A549 (cell line): ENCODE results near the gene REP15. TPM values are rescaled to one million over a fixed set of nuclear protein-coding genes. Genes with fewer than 3 reads are reported as not detected.
"Not testable (repeated sequence)": the region's sequence is repeated elsewhere in the genome, so short reads cannot be mapped to it uniquely, and the experiment has no call there.

Experiments
- ATAC-seq, 2 experiments: fragments of 200-7000 bp in 1 of 2; fragments of >200 bp in 1 of 2; cut with Nextera tagmentation in 1 of 2; cut with Tn5 transposase in 1 of 2; 3 replicates each; pipeline versions ENCODE4 v1.8.0 to v1.9.1; 2018 to 2020; ENCODE audit warnings: mild to moderate bottlenecking in 1 of 2, moderate library complexity in 1 of 2
- CTCF ChIA-PET: fragments of 300-600 bp; sonication (Branson Sonifier 250); formaldehyde crosslinking; extraction: SDS; loops from one replicate; lab custom pipeline; 2021; ENCODE audit warnings: antibody characterized with exemption, inconsistent platforms; lab: Yijun Ruan, JAX
- POLR2A ChIA-PET: fragments of 350-600 bp; formaldehyde crosslinking; extraction: SDS; loops from one replicate; lab custom pipeline; 2021; ENCODE audit warnings: antibody characterized with exemption, inconsistent platforms; lab: Yijun Ruan, JAX
- DNase-seq, 2 experiments: peaks; one replicate each; pipeline versions ENCODE4 v3.0.0 to v3.0.0-alpha.2; 2011 to 2016; ENCODE audit warnings: low read depth in 1 of 2, low spot score in 1 of 2
- FAIRE-seq: peaks from 2 replicates; lab custom pipeline; 2011; peaks lifted over from hg19 to GRCh38; lab: Jason Lieb, UNC
- H3K27ac ChIP-seq, 2 experiments: fragments of >200 bp; sonication (Bioruptor Twin); formaldehyde crosslinking; 3 replicates each; pipeline ENCODE4 v1.5.1; 2016 to 2017
- H3K4me1 ChIP-seq: fragments of >200 bp; sonication (Bioruptor Twin); formaldehyde crosslinking; 3 replicates; pipeline ENCODE4 v1.6.1; 2016
- H3K4me2 ChIP-seq: fragments of >200 bp; sonication (Bioruptor Twin); formaldehyde crosslinking; 3 replicates; pipeline ENCODE4 v1.6.1; 2016
- H3K4me3 ChIP-seq: fragments of >200 bp; sonication (Bioruptor Twin); formaldehyde crosslinking; 3 replicates; pipeline ENCODE4 v1.5.1; 2016
- H3K9me3 ChIP-seq: fragments of >200 bp; sonication (Bioruptor Twin); formaldehyde crosslinking; 3 replicates; pipeline ENCODE4 v1.6.1; 2016
- HOXB13 ChIP-seq: fragments of 250-450 bp; sonication (Bioruptor Pico); IDR thresholded peaks from 2 replicates; pipeline ENCODE4 v1.5.0; 2020; ENCODE audit warnings: low read depth, mild to moderate bottlenecking, moderate library complexity
- MAFK ChIP-seq: fragments of 450-650 bp; IDR thresholded peaks from 2 replicates; pipeline ENCODE4 v1.6.1; 2014; ENCODE audit not compliant: partially characterized antibody
- RCOR1 ChIP-seq: fragments of 150-350 bp; IDR thresholded peaks from 2 replicates; pipeline ENCODE4 v1.6.1; 2014; ENCODE audit warnings: antibody characterized with exemption, low read length, low read depth
- TP53 ChIP-seq: fragments of 250-450 bp; sonication (Bioruptor Pico); IDR thresholded peaks from 2 replicates; pipeline ENCODE4 v1.5.0; 2021; ENCODE audit warnings: mild to moderate bottlenecking, moderate library complexity
- ZFP36 ChIP-seq: fragments of 450-650 bp; IDR thresholded peaks from 2 replicates; pipeline ENCODE4 v1.6.1; 2014; ENCODE audit warnings: borderline replicate concordance; ENCODE audit not compliant: partially characterized antibody
- WGBS: methylation state at CpG from one replicate; pipeline ENCODE4 v1.1.6; 2017; ENCODE audit errors: missing lambda C conversion rate; 5-methylcytosine and 5-hydroxymethylcytosine counted together
- polyA plus RNA-seq, 4 experiments: library from polyadenylated mRNA; depleted of rRNA in 3 of 4; stranded (reverse); fragments of >200 nt; fragmentation: RNase III in 1 of 4; extraction: RNeasy Plus Mini Kit Qiagen cat#74134 plus additional on column Dnase treatment in 1 of 4; gene quantifications; 2 replicates in 3 of 4; 3 replicates in 1 of 4; pipeline ENCODE4 v1.2.3, GENCODE V29; 2011 to 2017

The REP15 gene
- polyA plus RNA-seq, 2 of the 4 experiments (the other 2 are of a cell fraction), result 0.34 to 0.81 TPM

DNA sequence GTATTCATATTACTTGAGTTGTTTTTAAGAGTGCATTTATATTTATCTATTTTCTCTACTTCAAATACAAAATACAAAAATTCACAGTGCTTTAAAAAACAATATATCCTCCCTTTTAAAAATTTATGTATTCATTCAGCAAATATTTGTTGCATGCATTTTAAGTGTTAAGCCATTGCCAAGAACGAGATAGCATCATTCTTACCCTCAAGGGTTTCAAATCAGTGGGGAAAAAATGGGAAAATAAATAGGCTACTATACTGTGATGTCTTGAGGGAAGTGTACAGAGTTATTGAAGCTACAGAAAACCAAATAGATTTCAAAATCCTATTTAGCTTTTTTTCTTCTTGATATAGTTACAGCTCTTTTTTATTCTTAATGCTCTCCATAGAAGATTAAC is 37.5 kb downstream of the REP15 start (continued):
- TF ChIP-seq TP53, result no peak

DNA sequence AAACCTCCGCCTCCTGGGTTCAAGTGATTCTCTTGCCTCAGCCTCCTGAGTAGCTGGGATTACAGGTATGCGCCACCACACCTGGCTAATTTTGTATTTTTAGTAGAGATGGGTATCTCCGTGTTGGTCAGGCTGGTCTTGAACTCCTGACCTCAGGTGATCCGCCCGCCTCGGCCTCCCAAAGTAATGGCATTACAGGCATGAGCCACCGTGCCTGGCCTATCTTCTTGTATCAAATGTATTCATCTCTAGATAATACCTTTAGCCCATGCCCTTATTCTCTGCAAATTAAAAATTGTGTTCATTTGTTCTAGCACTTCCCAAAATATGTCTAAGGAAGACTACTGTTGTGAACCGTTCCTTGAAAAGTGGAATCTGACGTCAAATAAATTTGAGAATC is 38.1 kb downstream of the REP15 start:
- ATAC-seq, POLR2A ChIA-PET: not testable (repeated sequence)

DNA sequence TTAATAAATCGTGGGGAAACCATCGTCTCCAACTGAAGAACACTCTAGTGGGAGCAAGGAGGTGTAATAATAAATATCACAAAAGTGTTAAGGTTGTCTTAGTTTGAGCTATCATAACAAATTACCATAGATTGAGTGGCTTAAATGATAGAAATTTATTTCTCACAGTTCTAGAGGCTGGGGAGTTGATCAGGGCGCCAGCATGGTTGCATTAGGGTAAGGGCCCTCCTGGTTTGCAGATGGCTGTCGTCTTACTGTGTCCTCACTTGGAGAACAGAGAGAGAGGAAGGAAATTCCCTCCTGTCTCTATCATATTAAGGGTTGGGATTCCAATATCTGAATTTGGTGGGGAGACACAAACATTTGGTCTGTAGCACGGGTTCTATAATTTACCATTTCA is 47.4 kb downstream of the REP15 start:
- FAIRE-seq, result no peak
- TF ChIP-seq MAFK, result no peak
- TF ChIP-seq ZFP36, result no peak
- TF ChIP-seq HOXB13 (CRISPR knock-in tag), result no peak
- TF ChIP-seq RCOR1, result no peak
- H3K4me1 ChIP-seq, result peaks cover 29% of the 10 kb centered on the region
- no peak overlapping the region for H3K27ac ChIP-seq
- POLR2A ChIA-PET, result no interaction called here
- DNase-seq, result no peak
- 93% methylated on average over 5 of the region's 5 CpGs for WGBS
- no peak overlapping the region for H3K4me2 ChIP-seq
- no peak for ATAC-seq
- H3K9me3 ChIP-seq, result no peaks in the 10 kb centered on the region
- CTCF ChIA-PET, result no interaction called here
- H3K4me3 ChIP-seq, result no peak overlapping the region

More for the DNA sequence above, 38.1 kb downstream of the REP15 start:
- CTCF ChIA-PET, result interaction anchor here (0.6 to 3.6 kb wide), 7 partner anchors 7 to 1138 kb away, joined by 3 to 22 read pairs (median 7); partner anchors contain the start of gene CCDC91
- WGBS, result 93% methylated on average over 9 of the region's 9 CpGs
- DNase-seq, H3K4me1 ChIP-seq, FAIRE-seq, H3K27ac ChIP-seq, H3K4me3 ChIP-seq, H3K9me3 ChIP-seq, H3K4me2 ChIP-seq: not testable (repeated sequence)

GRCh38 chr12:27745734-27746133 is 49.5 kb downstream of the REP15 start:
- H3K4me2 ChIP-seq, DNase-seq, H3K9me3 ChIP-seq, FAIRE-seq, ATAC-seq, H3K4me3 ChIP-seq, POLR2A ChIA-PET, H3K27ac ChIP-seq: not testable (repeated sequence)
- H3K4me1 ChIP-seq, result peaks cover 46% of the 10 kb centered on the region
- WGBS, result 100% methylated on average over 1 of the region's 1 CpG
- CTCF ChIA-PET, result interaction anchor here (0.6 to 3.3 kb wide), 4 partner anchors 11 to 737 kb away, joined by 3 to 19 read pairs (median 6); no protein-coding TSS in a partner anchor

Other genes starting within 250 kb of the REP15 start
- gene SMCO2, start 249.7 kb upstream of the REP15 start, polyA plus RNA-seq (2011; rRNA removed), result 0.22 and 0.28 TPM in 2 replicates
- gene SMCO2, start 249.7 kb upstream of the REP15 start, polyA plus RNA-seq (2017; fragmentation: RNase III; extraction: RNeasy Plus Mini Kit Qiagen cat#74134 plus additional on column Dnase treatment), result 0.08 to 0.14 TPM (median 0.11 TPM) in 3 replicates
- 85.3 and 89.0 TPM in 2 replicates for gene PPFIBP1, start 172.2 kb upstream of the REP15 start, polyA plus RNA-seq (2011; rRNA removed)
- 24.8 to 31.4 TPM (median 29.8 TPM) in 3 replicates for gene PPFIBP1, start 172.2 kb upstream of the REP15 start, polyA plus RNA-seq (2017; fragmentation: RNase III; extraction: RNeasy Plus Mini Kit Qiagen cat#74134 plus additional on column Dnase treatment)
- gene MRPS35, start 14.4 kb downstream of the REP15 start, polyA plus RNA-seq (2011; rRNA removed), result 153 and 186 TPM in 2 replicates
- gene MRPS35, start 14.4 kb downstream of the REP15 start, polyA plus RNA-seq (2017; fragmentation: RNase III; extraction: RNeasy Plus Mini Kit Qiagen cat#74134 plus additional on column Dnase treatment), result 104 to 109 TPM (median 107 TPM) in 3 replicates
- gene KLHL42, start 83.8 kb downstream of the REP15 start, polyA plus RNA-seq (2011; rRNA removed), result 24.0 and 29.1 TPM in 2 replicates
- 15.2 to 15.5 TPM (median 15.4 TPM) in 3 replicates for gene KLHL42, start 83.8 kb downstream of the REP15 start, polyA plus RNA-seq (2017; fragmentation: RNase III; extraction: RNeasy Plus Mini Kit Qiagen cat#74134 plus additional on column Dnase treatment)
- gene MANSC4, start 83.8 kb downstream of the REP15 start, polyA plus RNA-seq (2011; rRNA removed), result 0.09 and 0.21 TPM in 2 replicates
- gene MANSC4, start 83.8 kb downstream of the REP15 start, polyA plus RNA-seq (2017; fragmentation: RNase III; extraction: RNeasy Plus Mini Kit Qiagen cat#74134 plus additional on column Dnase treatment), result 0.12 to 0.16 TPM in 2 of 3 replicates, not detected in the other